Measurements from ENCODE around the gene MYO18A. TPM values are rescaled to one million over a fixed set of nuclear protein-coding genes. Genes with fewer than 3 reads are reported as not detected.

Gene MYO18A
- total and polyA plus RNA-seq, 4 donors, result 41.4 to 75.9 (median 59.4) TPM

GRCh38 chr17:29179232-29180033, 765 bp downstream of the MYO18A start:
- Histone ChIP-seq H3K36me3 (ENCODE audit: control insufficient read depth, insufficient read depth, low read length) (peaks cover 2% of the 10 kb centered on the region), H3K27ac (ENCODE audit: low read depth, low read length) (peak overlapping the region; percentile 83), H3K4me1 (ENCODE audit: control insufficient read depth, insufficient read depth, low read length) (peaks cover 46% of the 10 kb centered on the region), H3K27me3 (ENCODE audit: control insufficient read depth, insufficient read depth, low read length) (no peaks in the 10 kb centered on the region), H3K9me3 (ENCODE audit: control insufficient read depth, insufficient read depth, low read length) (no peaks in the 10 kb centered on the region), H3K4me3 (ENCODE audit: low read depth, low read length) (peak overlapping the region; percentile 68)
- 4% methylated on average over 16 of the region's 28 CpGs for whole genome bisulfite sequencing (ENCODE audit: insufficient coverage)
- DNase-seq (ENCODE audit: low read depth in 4 of 6, low spot score in 6 of 6), result peak in 2 of 6 donors; percentile 76 to 79

- Histone ChIP-seq H3K9me3 (ENCODE audit: control insufficient read depth, insufficient read depth, low read length) (no peaks in the 10 kb centered on the region), H3K27me3 (ENCODE audit: control insufficient read depth, insufficient read depth, low read length) (no peaks in the 10 kb centered on the region), H3K36me3 (ENCODE audit: control insufficient read depth, insufficient read depth, low read length) (peaks cover 2% of the 10 kb centered on the region), H3K27ac (ENCODE audit: low read depth, low read length) (peak overlapping the region; percentile 83), H3K4me3 (ENCODE audit: low read depth, low read length) (peak overlapping the region; percentile 68), H3K4me1 (ENCODE audit: control insufficient read depth, insufficient read depth, low read length) (peaks cover 46% of the 10 kb centered on the region)
- DNase-seq (ENCODE audit: low read depth in 4 of 6, low spot score in 6 of 6), result no peak
- WGBS (ENCODE audit: insufficient coverage), result 17% methylated on average over 5 of the region's 8 CpGs
Measured at GRCh38 chr17:29178750-29179231, 1.4 kb downstream of the MYO18A start.

- WGBS (ENCODE audit: insufficient coverage), result 88% methylated on average over 2 of the region's 4 CpGs
- H3K36me3 ChIP-seq (ENCODE audit: control insufficient read depth, insufficient read depth, low read length), result peaks cover 2% of the 10 kb centered on the region
- H3K27me3 ChIP-seq (ENCODE audit: control insufficient read depth, insufficient read depth, low read length), result no peaks in the 10 kb centered on the region
- peaks cover 46% of the 10 kb centered on the region for H3K4me1 ChIP-seq (ENCODE audit: control insufficient read depth, insufficient read depth, low read length)
- no peak for DNase-seq (ENCODE audit: low read depth in 4 of 6, low spot score in 6 of 6)
- no peak overlapping the region for H3K27ac ChIP-seq (ENCODE audit: low read depth, low read length)
- H3K4me3 ChIP-seq (ENCODE audit: low read depth, low read length), result peak overlapping the region; percentile 68
- H3K9me3 ChIP-seq (ENCODE audit: control insufficient read depth, insufficient read depth, low read length), result no peaks in the 10 kb centered on the region
Measured at GRCh38 chr17:29177871-29178749, 2.1 kb downstream of the MYO18A start.

- DNase-seq (ENCODE audit: low read depth in 4 of 6, low spot score in 6 of 6), result no peak
- Histone ChIP-seq H3K27me3 (ENCODE audit: control insufficient read depth, insufficient read depth, low read length) (no peaks in the 10 kb centered on the region), H3K36me3 (ENCODE audit: control insufficient read depth, insufficient read depth, low read length) (peaks cover 2% of the 10 kb centered on the region), H3K27ac (ENCODE audit: low read depth, low read length) (no peak overlapping the region), H3K4me3 (ENCODE audit: low read depth, low read length) (no peak overlapping the region), H3K9me3 (ENCODE audit: control insufficient read depth, insufficient read depth, low read length) (no peaks in the 10 kb centered on the region), H3K4me1 (ENCODE audit: control insufficient read depth, insufficient read depth, low read length) (peaks cover 46% of the 10 kb centered on the region)
- 93% methylated on average over 2 of the region's 3 CpGs for WGBS (ENCODE audit: insufficient coverage)
Measured at GRCh38 chr17:29177541-29177870, 2.7 kb downstream of the MYO18A start.

- peaks cover 2% of the 10 kb centered on the region for H3K36me3 ChIP-seq (ENCODE audit: control insufficient read depth, insufficient read depth, low read length)
- peaks cover 46% of the 10 kb centered on the region for H3K4me1 ChIP-seq (ENCODE audit: control insufficient read depth, insufficient read depth, low read length)
- WGBS (ENCODE audit: insufficient coverage), result 5% methylated on average over 50 of the region's 51 CpGs
- peak overlapping the region; percentile 32 for H3K4me3 ChIP-seq (ENCODE audit: low read depth, low read length)
- DNase-seq (ENCODE audit: low read depth in 4 of 6, low spot score in 6 of 6), result peak in 1 of 6 donors; percentile 46
- no peaks in the 10 kb centered on the region for H3K9me3 ChIP-seq (ENCODE audit: control insufficient read depth, insufficient read depth, low read length)
- H3K27ac ChIP-seq (ENCODE audit: low read depth, low read length), result peak overlapping the region; percentile 2
- H3K27me3 ChIP-seq (ENCODE audit: control insufficient read depth, insufficient read depth, low read length), result no peaks in the 10 kb centered on the region
Measured at GRCh38 chr17:29176558-29177351, 3.4 kb downstream of the MYO18A start.

GRCh38 chr17:29175349-29175748, 4.8 kb downstream of the MYO18A start:
- Histone ChIP-seq H3K36me3 (ENCODE audit: control insufficient read depth, insufficient read depth, low read length) (peaks cover 6% of the 10 kb centered on the region), H3K4me3 (ENCODE audit: low read depth, low read length) (no peak overlapping the region), H3K9me3 (ENCODE audit: control insufficient read depth, insufficient read depth, low read length) (no peaks in the 10 kb centered on the region), H3K4me1 (ENCODE audit: control insufficient read depth, insufficient read depth, low read length) (peaks cover 36% of the 10 kb centered on the region), H3K27me3 (ENCODE audit: control insufficient read depth, insufficient read depth, low read length) (no peaks in the 10 kb centered on the region), H3K27ac (ENCODE audit: low read depth, low read length) (no peak overlapping the region)
- no peak for DNase-seq (ENCODE audit: low read depth in 4 of 6, low spot score in 6 of 6)
- WGBS (ENCODE audit: insufficient coverage), result 96% methylated on average over 5 of the region's 6 CpGs

GRCh38 chr17:29172589-29172988, 7.6 kb downstream of the MYO18A start:
- WGBS (ENCODE audit: insufficient coverage), result no CpG with 5 or more reads among the region's 1 CpG
- Histone ChIP-seq H3K4me1 (ENCODE audit: control insufficient read depth, insufficient read depth, low read length) (peaks cover 17% of the 10 kb centered on the region), H3K36me3 (ENCODE audit: control insufficient read depth, insufficient read depth, low read length) (peaks cover 6% of the 10 kb centered on the region), H3K4me3 (ENCODE audit: low read depth, low read length) (no peak overlapping the region), H3K27me3 (ENCODE audit: control insufficient read depth, insufficient read depth, low read length) (no peaks in the 10 kb centered on the region), H3K9me3 (ENCODE audit: control insufficient read depth, insufficient read depth, low read length) (no peaks in the 10 kb centered on the region), H3K27ac (ENCODE audit: low read depth, low read length) (no peak overlapping the region)
- no peak for DNase-seq (ENCODE audit: low read depth in 4 of 6, low spot score in 6 of 6)

- H3K4me3 ChIP-seq (ENCODE audit: low read depth, low read length), result no peak overlapping the region
- H3K4me1 ChIP-seq (ENCODE audit: control insufficient read depth, insufficient read depth, low read length), result peaks cover 6% of the 10 kb centered on the region
- H3K9me3 ChIP-seq (ENCODE audit: control insufficient read depth, insufficient read depth, low read length), result no peaks in the 10 kb centered on the region
- 100% methylated on average over 1 of the region's 3 CpGs for WGBS (ENCODE audit: insufficient coverage)
- H3K27me3 ChIP-seq (ENCODE audit: control insufficient read depth, insufficient read depth, low read length), result no peaks in the 10 kb centered on the region
- DNase-seq (ENCODE audit: low read depth in 4 of 6, low spot score in 6 of 6), result no peak
- no peak overlapping the region for H3K27ac ChIP-seq (ENCODE audit: low read depth, low read length)
- peaks cover 17% of the 10 kb centered on the region for H3K36me3 ChIP-seq (ENCODE audit: control insufficient read depth, insufficient read depth, low read length)
Measured at GRCh38 chr17:29170682-29171081, 9.5 kb downstream of the MYO18A start.
